GM19025 (cell line): Measurements from ENCODE around the gene FAM135A.
"Not testable (repeated sequence)": the region's sequence is repeated elsewhere in the genome, so short reads cannot be mapped to it uniquely, and the experiment has no call there.

ENCODE experiments used
- ATAC-seq: cut with Tn5 transposase; IDR thresholded peaks from one replicate; pipeline ENCODE4 v1.9.1; 2021; ENCODE audit warnings: mild to moderate bottlenecking, low read depth, moderate library complexity; ENCODE audit not compliant: unreplicated experiment

The FAM135A gene

GRCh38 chr6:70530023-70530422 lies 116.7 kb downstream of the FAM135A start:
- no peak for ATAC-seq

GRCh38 chr6:70531133-70531532 lies 117.8 kb downstream of the FAM135A start:
- ATAC-seq = no peak

- no peak for ATAC-seq
Measured at GRCh38 chr6:70537266-70537665, 124.0 kb downstream of the FAM135A start.

- ATAC-seq = peak; percentile 55
Measured at GRCh38 chr6:70538376-70538775, 125.1 kb downstream of the FAM135A start.

GRCh38 chr6:70547313-70547712 lies 134.0 kb downstream of the FAM135A start:
- ATAC-seq = no peak

GRCh38 chr6:70547905-70548304 lies 134.6 kb downstream of the FAM135A start:
- no peak for ATAC-seq

GRCh38 chr6:70549327-70549726 lies 136.0 kb downstream of the FAM135A start:
- no peak for ATAC-seq

GRCh38 chr6:70551566-70551965 lies 138.3 kb downstream of the FAM135A start:
- ATAC-seq = no peak

GRCh38 chr6:70552286-70552940 lies 139.1 kb downstream of the FAM135A start:
- not testable (repeated sequence) for ATAC-seq

GRCh38 chr6:70552974-70553373 lies 139.7 kb downstream of the FAM135A start:
- ATAC-seq = no peak

- no peak for ATAC-seq
Measured at GRCh38 chr6:70557998-70558397, 144.7 kb downstream of the FAM135A start.

GRCh38 chr6:70562401-70562800 lies 149.1 kb downstream of the FAM135A start:
- not testable (repeated sequence) for ATAC-seq

- ATAC-seq = no peak
Measured at GRCh38 chr6:70563530-70563929, 150.2 kb downstream of the FAM135A start.

- ATAC-seq = peak; percentile 100
Measured at GRCh38 chr6:70566751-70567382, 153.6 kb downstream of the FAM135A start, which contains the start of gene SDHAF4. Gene SDHAF4, plus strand, starts transcription at chr6:70566930. Its CDS starts 11 bp downstream, at chr6:70566941.

GRCh38 chr6:70574643-70575042 lies 161.3 kb downstream of the FAM135A start:
- no peak for ATAC-seq

GRCh38 chr6:70575899-70576495 lies 162.7 kb downstream of the FAM135A start:
- ATAC-seq = no peak

GRCh38 chr6:70586114-70586513 lies 172.8 kb downstream of the FAM135A start:
- peak; percentile 96 for ATAC-seq

- ATAC-seq = no peak
Measured at GRCh38 chr6:70590400-70590799, 177.1 kb downstream of the FAM135A start.

GRCh38 chr6:70592391-70593117 lies 179.2 kb downstream of the FAM135A start:
- no peak for ATAC-seq

- ATAC-seq = no peak
Measured at GRCh38 chr6:70593118-70593486, 179.8 kb downstream of the FAM135A start.

GRCh38 chr6:70599187-70599586 lies 185.9 kb downstream of the FAM135A start:
- no peak for ATAC-seq
